Right hindlimb (tissue), 1 donor: Measurements from ENCODE around the gene HOXB2.

ENCODE experiments used
- DNase-seq: peaks from one replicate; pipeline ENCODE4 v3.0.0-alpha.2; 2018

The HOXB2 gene

DNA sequence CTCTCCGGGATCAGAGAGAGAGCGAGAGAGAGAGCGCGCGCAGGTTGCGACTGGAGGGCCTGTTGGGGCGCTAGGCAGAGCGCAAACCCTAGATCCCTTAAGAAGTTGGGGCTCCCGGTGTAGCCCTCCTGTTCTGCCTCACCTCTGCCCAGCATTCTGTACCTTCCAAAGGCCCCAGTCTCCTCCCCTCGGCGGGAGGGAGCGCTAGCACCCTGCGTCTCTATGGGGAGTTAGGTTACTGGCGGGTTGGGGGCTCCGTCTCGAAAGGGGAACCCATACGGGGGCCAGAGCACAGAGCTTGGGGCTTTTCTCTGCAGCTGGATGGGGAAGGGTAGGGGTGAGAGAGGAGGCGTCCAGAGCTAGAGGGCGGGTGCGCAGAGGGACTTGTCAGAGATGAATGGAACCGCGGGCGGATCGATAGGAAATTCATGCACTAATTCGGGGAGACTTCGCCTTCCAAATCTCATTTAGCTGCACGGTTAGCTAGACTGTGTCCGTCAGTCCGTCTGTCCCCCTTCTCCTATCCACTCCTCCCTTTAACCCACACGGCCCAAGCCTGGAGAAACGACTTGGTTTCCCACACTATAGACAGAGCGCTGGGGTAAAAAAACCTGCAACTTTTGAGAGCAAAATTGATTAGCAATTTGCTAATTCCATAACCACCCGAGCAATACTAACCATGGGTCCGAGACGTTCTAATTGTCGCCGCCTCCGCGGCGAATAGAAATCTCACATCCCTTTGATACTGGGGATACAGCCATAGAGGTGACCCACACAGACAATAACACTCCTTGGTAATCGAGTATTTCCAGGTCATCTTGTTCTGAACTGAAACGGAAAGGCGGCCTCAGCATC, 33.9 kb upstream of the HOXB2 start:
- DNase-seq = no peak

- peak; percentile 81 for DNase-seq
Measured at GRCh38 chr17:48577946-48578615, 33.2 kb upstream of the HOXB2 start, which contains the start of gene HOXB4. Gene HOXB4, minus strand, starts transcription at chr17:48578350. Its CDS starts 31 bp downstream, at chr17:48578319.

- no peak for DNase-seq
Measured at GRCh38 chr17:48577330-48577945, 32.5 kb upstream of the HOXB2 start.

GRCh38 chr17:48576479-48577309, 31.8 kb upstream of the HOXB2 start:
- DNase-seq = no peak

DNA sequence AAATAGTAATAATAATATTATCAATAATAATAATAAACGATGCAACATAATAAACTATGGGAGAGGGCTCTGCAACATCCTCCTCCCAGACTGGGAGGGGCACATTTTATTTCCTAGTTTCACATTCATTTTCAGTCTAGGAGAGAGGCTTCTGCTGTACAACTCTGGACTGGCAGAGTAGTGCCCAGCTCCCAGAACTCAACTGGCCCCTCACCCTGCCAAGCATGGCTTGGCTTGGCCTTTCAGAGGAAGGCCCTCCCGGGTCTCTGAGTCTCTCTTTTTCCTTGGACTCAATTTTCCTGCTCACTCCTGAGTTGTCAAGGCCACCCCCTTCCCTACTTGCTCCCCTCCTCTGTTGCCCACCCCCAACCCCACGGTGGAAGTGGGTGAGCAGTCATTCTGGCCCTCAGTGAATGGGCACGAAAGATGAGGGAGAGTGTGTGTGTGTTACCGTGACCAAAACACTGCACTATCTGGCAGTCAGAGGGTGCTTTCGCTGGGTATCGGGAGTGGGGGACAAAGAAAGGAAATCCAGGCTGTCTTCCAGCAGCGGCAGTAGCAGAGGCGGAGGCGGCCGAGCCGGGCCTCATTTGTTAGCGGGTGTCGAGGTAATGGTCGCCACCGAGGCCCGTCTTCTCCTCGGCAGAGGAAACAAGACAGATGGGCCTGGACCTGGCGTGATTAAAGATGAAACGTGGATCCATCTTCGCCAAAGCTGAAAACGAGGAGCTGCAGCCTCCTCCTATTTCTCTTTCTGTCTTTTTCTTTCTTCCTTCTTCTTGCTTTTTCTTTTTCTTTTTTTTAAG, 31.0 kb upstream of the HOXB2 start:
- DNase-seq = no peak

- no peak for DNase-seq
Measured at GRCh38 chr17:48575066-48575582, 30.2 kb upstream of the HOXB2 start.

DNA sequence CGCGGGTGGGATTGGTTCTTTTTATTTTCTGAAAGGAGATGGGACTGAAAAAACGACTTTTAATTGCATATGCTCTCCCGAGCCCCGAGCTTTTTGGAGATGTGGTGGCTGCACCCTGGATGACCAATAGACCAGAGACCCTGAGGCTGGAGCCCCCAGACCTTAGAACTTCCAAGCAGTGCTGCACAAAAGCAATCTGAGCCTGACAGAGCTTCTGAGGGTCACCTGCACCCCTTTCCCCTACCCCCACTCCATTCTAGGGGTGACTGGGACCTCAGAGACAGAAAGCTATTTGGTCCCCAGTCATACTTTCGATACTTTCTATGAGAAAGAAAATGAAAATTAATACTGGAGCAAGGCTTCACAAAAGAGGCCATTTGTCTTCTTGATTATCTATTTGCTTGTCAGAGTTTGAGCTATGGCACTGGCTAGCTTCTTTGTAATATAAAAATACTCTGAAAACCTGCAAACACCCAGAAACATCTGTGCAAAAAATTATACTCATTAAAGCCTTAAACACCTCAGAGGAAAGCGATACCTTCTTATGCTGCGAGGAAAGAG, 29.7 kb upstream of the HOXB2 start:
- DNase-seq = no peak

DNA sequence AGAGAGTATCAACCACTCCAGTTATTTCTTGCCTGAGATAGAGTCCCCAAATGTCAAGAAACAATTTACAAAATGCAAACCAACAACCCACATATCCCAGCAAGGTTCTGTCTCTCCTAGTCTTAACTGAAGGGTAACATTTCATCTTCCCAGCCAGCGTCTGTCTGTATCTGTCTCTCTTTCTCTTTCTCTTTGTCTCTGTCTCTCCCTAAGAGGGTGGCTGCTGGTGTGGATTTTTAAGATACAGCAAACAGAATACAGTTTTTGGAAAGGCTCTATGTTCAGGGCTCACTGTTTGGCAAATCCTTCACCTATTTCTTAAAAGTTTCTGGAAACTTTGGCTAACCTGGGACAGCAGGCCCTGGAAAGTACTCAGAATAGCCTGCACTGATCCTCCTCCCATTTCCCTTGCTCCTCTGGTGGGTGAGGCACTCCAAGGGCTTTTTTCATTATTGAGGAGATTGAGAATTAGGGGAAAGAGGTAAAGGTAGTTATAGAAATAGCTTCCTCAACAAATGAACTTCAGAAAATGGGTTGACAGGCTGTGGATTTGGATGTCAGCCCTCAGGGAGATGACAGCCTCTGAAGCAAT, 27.0 kb upstream of the HOXB2 start:
- no peak for DNase-seq

- no peak for DNase-seq
Measured at GRCh38 chr17:48571024-48571818, 26.3 kb upstream of the HOXB2 start.

GRCh38 chr17:48570325-48571023, 25.6 kb upstream of the HOXB2 start:
- DNase-seq = no peak

DNA sequence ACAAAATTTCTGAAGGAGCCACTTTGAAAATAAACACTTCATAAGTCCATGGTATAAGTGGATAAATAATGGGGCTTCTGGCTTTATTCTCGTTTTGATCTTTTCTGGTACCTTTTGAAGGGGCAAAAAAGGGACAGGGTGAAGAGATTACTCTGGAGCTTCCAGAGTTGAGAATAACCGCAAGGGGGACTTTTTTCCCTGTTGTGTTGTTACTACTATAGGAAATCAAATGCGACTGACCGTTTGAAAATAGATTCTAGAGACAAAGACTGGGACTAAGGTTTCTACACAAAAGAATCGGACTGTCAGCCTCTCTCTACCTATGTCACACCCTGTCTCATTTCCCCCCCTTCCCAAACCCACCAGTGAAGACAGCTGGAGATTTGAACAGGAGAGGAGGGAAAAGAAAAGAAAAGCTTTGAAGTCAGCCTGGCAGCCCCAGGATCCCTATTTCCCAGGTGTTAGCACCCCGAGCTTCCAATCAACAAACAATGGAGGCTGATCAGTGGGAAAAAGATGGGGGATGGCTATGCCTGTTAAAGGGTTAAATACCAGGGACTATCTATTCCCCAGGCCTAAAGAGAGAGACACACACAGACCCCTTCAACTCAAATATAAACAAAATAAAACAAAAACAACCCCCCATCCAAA, 24.9 kb upstream of the HOXB2 start:
- DNase-seq = no peak

- DNase-seq = no peak
Measured at GRCh38 chr17:48569240-48569582, 24.3 kb upstream of the HOXB2 start.

GRCh38 chr17:48568499-48569239, 23.8 kb upstream of the HOXB2 start:
- DNase-seq = no peak

GRCh38 chr17:48567646-48568354, 22.9 kb upstream of the HOXB2 start:
- DNase-seq = no peak

- no peak for DNase-seq
Measured at GRCh38 chr17:48567209-48567608, 22.3 kb upstream of the HOXB2 start.

GRCh38 chr17:48566717-48567116, 21.8 kb upstream of the HOXB2 start:
- no peak for DNase-seq

DNA sequence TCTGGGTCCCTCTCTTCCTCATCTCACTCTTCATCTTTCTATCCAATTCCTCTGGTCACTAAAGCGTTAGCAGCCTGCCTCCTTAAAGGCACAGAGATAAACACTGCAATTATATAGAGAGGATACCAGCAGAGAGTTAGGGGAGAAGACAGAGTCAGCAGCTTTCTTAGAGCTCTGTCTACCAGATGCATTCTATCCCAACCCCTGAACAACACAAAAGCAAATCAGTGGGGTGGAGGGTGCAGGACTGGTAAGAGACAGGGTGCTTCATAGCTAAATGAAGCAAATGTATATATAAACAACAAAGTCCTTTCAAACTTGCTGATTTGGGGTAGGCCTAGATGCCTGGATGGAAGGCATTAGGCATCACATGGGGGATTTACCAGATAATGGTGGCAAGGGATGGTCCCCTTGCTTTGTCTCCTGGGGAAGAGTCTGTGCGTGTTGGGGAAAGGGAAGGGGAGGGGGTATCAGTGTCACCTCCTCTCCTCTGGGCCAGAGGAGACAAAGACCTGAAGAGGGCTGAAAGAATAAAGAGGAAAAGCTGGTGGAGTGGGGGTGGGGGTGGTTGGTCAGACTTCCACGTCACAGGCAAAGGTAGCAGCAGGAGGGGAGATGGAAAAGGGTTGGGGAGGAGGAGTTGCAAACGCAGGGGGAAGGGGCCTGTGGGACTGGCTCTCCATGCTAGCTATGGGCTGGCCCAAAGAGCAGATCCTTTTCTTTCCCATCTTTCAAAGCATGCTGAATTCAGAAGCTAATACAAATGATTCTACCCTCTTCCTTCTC, 21.2 kb upstream of the HOXB2 start:
- no peak for DNase-seq
